ENCODE data around the gene PAK6.

The PAK6 gene

GRCh38 chr15:40295877-40296560 is 57.2 kb downstream of the PAK6 start:
- H3K79me2 ChIP-seq (ENCODE audit: insufficient read depth, low read length), result no peaks in the 10 kb centered on the region
- no peak overlapping the region for H2AFZ ChIP-seq (ENCODE audit: low read length)
- H3K36me3 ChIP-seq (ENCODE audit: insufficient read depth, low read length), result no peaks in the 10 kb centered on the region; the same call in 1 of the 2 replicates
- H3K4me3 ChIP-seq (ENCODE audit: low read depth, low read length, poor library complexity, severe bottlenecking), result no peak overlapping the region
- no peak overlapping the region for H3K4me2 ChIP-seq (ENCODE audit: low read length)
- H3K9me2 ChIP-seq (ENCODE audit: low read depth, low read length), result no peaks in the 10 kb centered on the region
- peaks cover 6% of the 10 kb centered on the region for H3K9me3 ChIP-seq (ENCODE audit: low read length)
- no peaks in the 10 kb centered on the region for H3K4me1 ChIP-seq (ENCODE audit: insufficient read depth, low read length, severe bottlenecking)
- H4K20me1 ChIP-seq (ENCODE audit: insufficient read depth, low read length), result no peaks in the 10 kb centered on the region
- H3K27ac ChIP-seq (ENCODE audit: low read depth, low read length, poor library complexity, severe bottlenecking), result no peak overlapping the region
- peaks cover 14% of the 10 kb centered on the region; the same call in 1 of the 2 replicates for H3K27me3 ChIP-seq (ENCODE audit: insufficient read depth, low read length)
- H3F3A ChIP-seq (ENCODE audit: insufficient read depth, low read length), result no peaks in the 10 kb centered on the region
- TF ChIP-seq EZH2 (IDR thresholded peaks at IDR 0.05; ENCODE audit: borderline replicate concordance, low read length), result no peak
- TF ChIP-seq CTCF (IDR thresholded peaks at IDR 0.05; ENCODE audit: low read length), result no peak
- no peak overlapping the region for H3K9ac ChIP-seq (ENCODE audit: low read length)

- Histone ChIP-seq H3K9ac (ENCODE audit: low read length) (no peak overlapping the region), H2AFZ (ENCODE audit: low read length) (no peak overlapping the region), H3F3A (ENCODE audit: insufficient read depth, low read length) (no peaks in the 10 kb centered on the region), H3K36me3 (ENCODE audit: insufficient read depth, low read length) (no peaks in the 10 kb centered on the region; the same call in 1 of the 2 replicates), H3K27me3 (ENCODE audit: insufficient read depth, low read length) (peaks cover 14% of the 10 kb centered on the region; the same call in 1 of the 2 replicates), H3K4me2 (ENCODE audit: low read length) (no peak overlapping the region), H3K9me2 (ENCODE audit: low read depth, low read length) (no peaks in the 10 kb centered on the region), H4K20me1 (ENCODE audit: insufficient read depth, low read length) (no peaks in the 10 kb centered on the region), H3K4me3 (ENCODE audit: low read depth, low read length, poor library complexity, severe bottlenecking) (no peak overlapping the region), H3K27ac (ENCODE audit: low read depth, low read length, poor library complexity, severe bottlenecking) (no peak overlapping the region), H3K9me3 (ENCODE audit: low read length) (peaks cover 6% of the 10 kb centered on the region), H3K79me2 (ENCODE audit: insufficient read depth, low read length) (no peaks in the 10 kb centered on the region), H3K4me1 (ENCODE audit: insufficient read depth, low read length, severe bottlenecking) (no peaks in the 10 kb centered on the region)
- TF ChIP-seq EZH2 (IDR thresholded peaks at IDR 0.05; ENCODE audit: borderline replicate concordance, low read length), result no peak
- TF ChIP-seq CTCF (IDR thresholded peaks at IDR 0.05; ENCODE audit: low read length), result no peak
These were observed 57.8 kb downstream of the PAK6 start for GRCh38 chr15:40296561-40297230.

GRCh38 chr15:40297356-40297755 is 58.5 kb downstream of the PAK6 start:
- TF ChIP-seq EZH2 (IDR thresholded peaks at IDR 0.05; ENCODE audit: borderline replicate concordance, low read length) (no peak), CTCF (IDR thresholded peaks at IDR 0.05; ENCODE audit: low read length) (no peak)
- Histone ChIP-seq H3K27me3 (ENCODE audit: insufficient read depth, low read length) (peaks cover 14% of the 10 kb centered on the region; the same call in 1 of the 2 replicates), H3K9ac (ENCODE audit: low read length) (no peak overlapping the region), H3K4me1 (ENCODE audit: insufficient read depth, low read length, severe bottlenecking) (no peaks in the 10 kb centered on the region), H3K27ac (ENCODE audit: low read depth, low read length, poor library complexity, severe bottlenecking) (no peak overlapping the region), H3K9me2 (ENCODE audit: low read depth, low read length) (no peaks in the 10 kb centered on the region), H3K9me3 (ENCODE audit: low read length) (peaks cover 6% of the 10 kb centered on the region), H4K20me1 (ENCODE audit: insufficient read depth, low read length) (no peaks in the 10 kb centered on the region), H3K36me3 (ENCODE audit: insufficient read depth, low read length) (no peaks in the 10 kb centered on the region; the same call in 1 of the 2 replicates), H3F3A (ENCODE audit: insufficient read depth, low read length) (no peaks in the 10 kb centered on the region), H3K4me3 (ENCODE audit: low read depth, low read length, poor library complexity, severe bottlenecking) (no peak overlapping the region), H2AFZ (ENCODE audit: low read length) (no peak overlapping the region), H3K4me2 (ENCODE audit: low read length) (no peak overlapping the region), H3K79me2 (ENCODE audit: insufficient read depth, low read length) (no peaks in the 10 kb centered on the region)

Data from OCI-LY1 (cell line).